ENCODE data around the gene ZNF90.
"Not testable (repeated sequence)": the region's sequence is repeated elsewhere in the genome, so short reads cannot be mapped to it uniquely, and the experiment has no call there.

The ZNF90 gene

DNA sequence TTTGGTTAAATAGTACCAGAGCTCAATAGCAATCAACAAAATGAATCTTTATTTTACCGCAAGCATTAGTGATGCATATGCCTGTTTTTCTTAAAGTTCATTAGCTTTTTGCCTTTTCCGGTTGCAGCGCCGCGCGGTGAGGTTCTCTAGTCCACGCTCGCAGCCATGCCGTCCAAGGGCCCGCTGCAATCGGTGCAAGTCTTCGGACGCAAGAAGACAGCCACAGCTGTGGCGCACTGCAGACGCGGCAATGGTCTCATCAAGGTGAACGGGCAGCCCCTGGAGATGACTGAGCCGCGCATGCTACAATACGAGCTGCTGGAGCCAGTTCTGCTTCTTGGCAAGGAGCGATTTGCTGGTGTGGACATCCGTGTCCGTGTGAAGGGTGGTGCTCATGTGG lies 47.1 kb downstream of the ZNF90 start:
- TF ChIP-seq, protein P1, sequence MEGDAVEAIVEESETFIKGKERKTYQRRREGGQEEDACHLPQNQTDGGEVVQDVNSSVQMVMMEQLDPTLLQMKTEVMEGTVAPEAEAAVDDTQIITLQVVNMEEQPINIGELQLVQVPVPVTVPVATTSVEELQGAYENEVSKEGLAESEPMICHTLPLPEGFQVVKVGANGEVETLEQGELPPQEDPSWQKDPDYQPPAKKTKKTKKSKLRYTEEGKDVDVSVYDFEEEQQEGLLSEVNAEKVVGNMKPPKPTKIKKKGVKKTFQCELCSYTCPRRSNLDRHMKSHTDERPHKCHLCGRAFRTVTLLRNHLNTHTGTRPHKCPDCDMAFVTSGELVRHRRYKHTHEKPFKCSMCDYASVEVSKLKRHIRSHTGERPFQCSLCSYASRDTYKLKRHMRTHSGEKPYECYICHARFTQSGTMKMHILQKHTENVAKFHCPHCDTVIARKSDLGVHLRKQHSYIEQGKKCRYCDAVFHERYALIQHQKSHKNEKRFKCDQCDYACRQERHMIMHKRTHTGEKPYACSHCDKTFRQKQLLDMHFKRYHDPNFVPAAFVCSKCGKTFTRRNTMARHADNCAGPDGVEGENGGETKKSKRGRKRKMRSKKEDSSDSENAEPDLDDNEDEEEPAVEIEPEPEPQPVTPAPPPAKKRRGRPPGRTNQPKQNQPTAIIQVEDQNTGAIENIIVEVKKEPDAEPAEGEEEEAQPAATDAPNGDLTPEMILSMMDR (conservative IDR thresholded peaks at IDR 0.05) = no peak
- no peak overlapping the region for H3K27ac ChIP-seq

DNA sequence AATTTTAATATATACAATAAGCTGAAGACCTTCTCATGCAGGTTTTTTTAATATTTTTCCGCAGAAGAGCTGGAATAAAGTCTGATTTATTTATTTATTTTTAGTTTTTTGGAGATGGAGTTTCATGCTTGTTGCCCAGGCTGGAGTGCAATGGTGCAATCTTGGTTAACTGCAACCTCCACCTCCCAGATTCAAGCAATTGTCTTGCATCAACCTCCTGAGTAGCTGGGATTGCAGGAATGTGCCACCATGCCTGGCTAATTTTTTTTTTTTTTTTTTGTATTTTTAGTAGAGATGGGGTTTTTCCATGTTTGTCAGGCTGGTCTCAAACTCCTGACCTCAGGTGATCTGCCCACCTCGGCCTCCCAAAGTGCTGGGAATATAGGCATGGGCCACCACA lies 55.1 kb downstream of the ZNF90 start:
- H3K27ac ChIP-seq = not testable (repeated sequence)

DNA sequence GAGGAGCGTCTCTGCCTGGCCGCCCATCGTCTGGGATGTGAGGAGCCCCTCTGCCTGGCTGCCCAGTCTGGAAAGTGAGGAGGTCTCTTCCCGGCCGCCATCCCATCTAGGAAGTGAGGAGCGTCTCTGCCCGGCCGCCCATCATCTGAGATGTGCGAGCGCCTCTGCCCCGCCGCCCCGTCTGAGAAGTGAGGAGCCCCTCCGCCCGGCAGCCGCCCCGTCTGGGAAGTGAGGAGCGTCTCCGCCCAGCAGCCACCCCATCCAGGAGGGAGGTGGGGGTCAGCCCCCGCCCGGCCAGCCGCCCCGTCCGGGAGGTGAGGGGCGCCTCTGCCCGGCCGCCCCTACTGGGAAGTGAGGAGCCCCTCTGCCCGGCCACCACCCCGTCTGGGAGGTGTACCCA lies 59.9 kb downstream of the ZNF90 start:
- not testable (repeated sequence) for H3K27ac ChIP-seq

DNA sequence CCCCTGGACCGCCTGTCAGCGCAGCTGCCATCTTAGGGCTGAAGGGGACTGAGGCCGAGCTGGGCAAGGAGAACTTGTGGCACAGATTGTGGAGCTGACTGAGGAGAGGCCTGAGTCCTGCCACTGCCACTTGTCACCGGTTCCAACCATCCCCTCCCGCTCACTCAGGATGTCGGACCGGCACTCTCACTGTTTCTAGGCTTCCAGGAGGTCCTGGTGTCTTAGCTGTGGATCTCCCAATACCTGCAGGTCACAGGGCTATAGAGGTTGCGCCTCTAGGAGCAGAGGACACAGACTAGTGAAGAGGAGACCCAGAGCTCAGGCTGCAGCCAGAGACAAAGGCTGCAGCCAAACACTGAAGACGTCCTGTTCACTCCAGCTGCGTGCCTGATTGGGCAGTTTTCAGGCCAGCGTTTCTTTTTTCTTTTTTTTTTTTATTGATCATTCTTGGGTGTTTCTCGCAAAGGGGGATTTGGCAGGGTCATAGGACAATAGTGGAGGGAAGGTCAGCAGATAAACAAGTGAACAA lies 73.9 kb downstream of the ZNF90 start:
- TF ChIP-seq, protein P1 (conservative IDR thresholded peaks at IDR 0.05) = no peak
- no peak overlapping the region for H3K27ac ChIP-seq

DNA sequence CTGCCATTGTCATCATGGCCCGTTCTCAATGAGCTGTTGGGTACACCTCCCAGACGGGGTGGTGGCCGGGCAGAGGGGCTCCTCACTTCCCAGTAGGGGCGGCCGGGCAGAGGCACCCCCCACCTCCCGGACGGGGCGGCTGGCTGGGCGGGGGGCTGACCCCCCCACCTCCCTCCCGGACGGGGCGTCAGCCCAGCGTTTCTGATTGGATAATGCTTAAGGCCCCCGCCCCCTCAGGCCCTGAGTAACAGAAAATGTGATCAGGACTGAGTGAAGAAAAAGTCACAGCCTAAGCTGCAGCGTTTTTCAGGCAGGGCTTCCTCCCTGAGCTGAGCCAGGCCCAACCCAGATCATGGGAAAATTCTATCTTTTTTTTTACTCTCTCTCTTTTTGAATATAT lies 74.7 kb downstream of the ZNF90 start:
- not testable (repeated sequence) for H3K27ac ChIP-seq

DNA sequence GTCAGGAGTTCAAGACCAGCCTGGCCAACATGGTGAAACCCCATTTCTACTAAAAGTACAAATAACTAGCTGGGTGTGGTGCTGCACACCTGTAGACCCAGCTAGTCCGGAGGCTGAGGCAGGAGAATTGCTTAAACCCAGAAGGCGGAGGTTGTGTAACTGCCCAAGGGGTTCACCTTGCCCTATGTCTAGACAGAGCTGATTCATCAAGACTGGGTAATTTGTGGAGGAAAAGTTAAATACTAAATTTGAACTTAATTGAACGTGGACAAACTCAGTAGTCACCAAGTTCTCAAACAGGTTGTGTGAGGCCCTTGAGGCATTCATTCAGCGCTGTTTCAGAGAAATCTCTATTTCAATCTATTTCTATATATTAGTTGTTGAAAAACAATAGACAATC lies 75.5 kb downstream of the ZNF90 start:
- TF ChIP-seq, protein P1 (conservative IDR thresholded peaks at IDR 0.05) = no peak
- peak overlapping the region; percentile 50; the same call in 1 of the 2 replicates for H3K27ac ChIP-seq

DNA sequence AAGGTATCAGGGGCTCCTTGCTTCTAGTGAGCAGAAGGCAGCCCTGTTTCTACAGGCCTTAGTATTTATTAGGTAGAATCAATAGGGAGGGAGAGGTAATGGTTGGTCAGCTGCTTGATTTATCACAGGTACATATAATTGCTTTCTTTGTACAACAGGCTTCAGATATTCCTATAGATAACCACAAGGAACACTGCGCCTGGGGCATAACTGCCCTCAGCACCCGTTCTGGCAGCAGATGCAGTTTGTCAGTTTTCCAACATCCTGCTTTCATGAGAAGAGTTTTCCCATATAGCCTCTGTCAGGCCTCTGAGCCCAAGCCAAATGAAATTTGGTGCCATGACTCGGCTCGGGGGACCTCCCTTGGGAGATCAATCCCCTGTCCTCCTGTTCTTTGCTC lies 76.8 kb downstream of the ZNF90 start:
- H3K27ac ChIP-seq = peak overlapping the region; percentile 50
- TF ChIP-seq, protein P1 (conservative IDR thresholded peaks at IDR 0.05) = no peak

DNA sequence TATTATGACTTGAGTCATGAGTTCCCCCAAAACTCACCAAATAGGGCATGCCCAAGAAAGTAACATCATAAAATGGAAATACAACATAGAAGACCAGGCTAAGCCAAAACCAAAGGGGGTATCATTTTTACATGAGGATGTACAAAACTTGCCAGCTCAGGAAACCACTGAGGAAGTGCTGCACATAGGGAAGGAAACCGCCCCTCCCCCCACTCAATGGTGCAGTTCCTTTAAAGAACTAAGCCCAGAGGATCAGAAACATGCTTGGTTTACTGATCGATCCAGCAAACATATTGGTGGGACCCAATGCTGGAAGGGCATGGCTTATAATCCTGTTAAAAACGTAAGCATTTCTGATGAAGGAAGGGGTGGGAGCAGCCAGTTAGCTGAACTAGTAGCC lies 85.0 kb downstream of the ZNF90 start:
- TF ChIP-seq, protein P1 (conservative IDR thresholded peaks at IDR 0.05) = no peak
- no peak overlapping the region for H3K27ac ChIP-seq

DNA sequence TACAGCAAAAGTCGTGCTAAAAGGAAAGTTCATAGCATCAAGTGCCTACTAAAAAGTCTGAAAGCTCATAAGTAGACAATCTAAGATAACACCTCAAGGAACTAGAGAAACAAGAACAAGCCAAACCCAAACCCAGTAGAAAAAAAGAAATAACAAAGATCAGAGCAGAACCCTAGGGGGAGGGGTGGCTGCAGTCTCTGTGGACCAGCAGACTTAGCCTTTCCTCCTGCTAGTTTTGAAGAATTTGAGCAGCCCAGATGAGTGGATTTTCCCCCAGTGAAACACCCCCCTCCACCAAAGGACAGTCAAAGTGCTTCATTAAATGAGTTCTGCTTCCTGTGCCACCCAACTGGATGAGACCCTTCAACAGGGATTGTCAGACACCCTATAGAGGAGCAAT lies 86.7 kb downstream of the ZNF90 start:
- TF ChIP-seq, protein P1 (conservative IDR thresholded peaks at IDR 0.05) = no peak
- no peak overlapping the region for H3K27ac ChIP-seq

Measured in VCaP (cell line).